HCT116 (cell line): ENCODE results near the gene THRA. TPM values are rescaled to one million over a fixed set of nuclear protein-coding genes. Genes with fewer than 3 reads are reported as not detected.

Experiments used
- ATAC-seq: fragments of 200-7000 bp; cut with Tn5 transposase; 2 replicates; pipeline ENCODE4 v1.9.1; 2020; ENCODE audit warnings: mild to moderate bottlenecking, moderate library complexity
- BruUV-seq: library from RNA; stranded (reverse); fragments of 400-500 nt; replicated peaks from 2 replicates; lab custom pipeline; 2021; lab: Mats Ljungman, UMichigan
- CTCF ChIA-PET: fragments of 300-600 bp; sonication (Branson Sonifier 250); formaldehyde crosslinking; loops from one replicate; lab custom pipeline; 2021; ENCODE audit warnings: antibody characterized with exemption; lab: Charles Lee
- POLR2A ChIA-PET: fragments of 300-600, 350-600 bp; sonication (Branson Sonifier 250); formaldehyde crosslinking; loops from one replicate; lab custom pipeline; 2021; ENCODE audit warnings: antibody characterized with exemption; lab: Charles Lee
- RAD21 ChIA-PET, 2 experiments: fragments of 300-600 bp; sonication (Branson Sonifier 250); formaldehyde crosslinking; loops; one replicate each; lab custom pipeline; 2023; ENCODE audit warnings: low total read pairs in 2 of 2; ENCODE audit not compliant: uncharacterized antibody in 2 of 2, unreplicated experiment in 2 of 2, low non-redundant PET in 1 of 2; lab: Charles Lee
- DNase-seq: peaks from one replicate; pipeline ENCODE4 v3.0.0-alpha.2; 2010; ENCODE audit warnings: low read depth, low spot score
- H2AFZ ChIP-seq: fragments of 200-600 bp; shearing (Covaris generic), sonication (generic); 2 replicates; pipeline ENCODE4 v1.6.1; 2017; ENCODE audit warnings: low read depth, mixed run types, mixed read lengths, antibody characterized with exemption, low read length; ENCODE audit not compliant: poor library complexity, severe bottlenecking
- H3K27ac ChIP-seq: 2 replicates; pipeline ENCODE4 v1.5.1; 2012; ENCODE audit warnings: low read depth, low read length
- H3K27me3 ChIP-seq: fragments of 200-600 bp; sonication (generic); 2 replicates; pipeline ENCODE4 v1.6.1; 2016; ENCODE audit warnings: mixed run types, low read length, mixed read lengths; ENCODE audit not compliant: insufficient read depth
- H3K36me3 ChIP-seq, 2 experiments: fragments of 200-500 bp in 1 of 2; fragments of 200-600 bp in 1 of 2; sonication (Bioruptor generic) in 1 of 2; sonication (generic) in 1 of 2; 2 replicates each; pipeline versions ENCODE4 v1.5.1 to v1.6.1; 2014 to 2016; ENCODE audit warnings: low read length in 2 of 2, inconsistent platforms in 1 of 2, mixed read lengths in 1 of 2, mixed run types in 1 of 2; ENCODE audit not compliant: insufficient read depth in 2 of 2, control insufficient read depth in 1 of 2
- H3K4me1 ChIP-seq, 2 experiments: fragments of 200-600 bp in 1 of 2; sonication (generic) in 1 of 2; 2 replicates each; pipeline versions ENCODE4 v1.5.1 to v1.6.1; 2012 to 2017; ENCODE audit warnings: low read length in 2 of 2, inconsistent platforms in 1 of 2, mild to moderate bottlenecking in 1 of 2, mixed read lengths in 1 of 2, mixed run types in 1 of 2, moderate library complexity in 1 of 2; ENCODE audit not compliant: insufficient read depth in 2 of 2, control insufficient read depth in 1 of 2
- H3K4me2 ChIP-seq: fragments of 200-600 bp; sonication (generic); 2 replicates; pipeline ENCODE4 v1.6.1; 2017; ENCODE audit warnings: mixed run types, low read length, mixed read lengths
- H3K4me3 ChIP-seq, 2 experiments: fragments of 200-600 bp in 1 of 2; sonication (generic) in 1 of 2; replicated peaks in 1 of 2; 2 replicates each; pipeline ENCODE4 v1.5.1; 2011 to 2016; ENCODE audit warnings: low read length in 2 of 2, control low read depth in 1 of 2, low read depth in 1 of 2, mild to moderate bottlenecking in 1 of 2, mixed read lengths in 1 of 2, mixed run types in 1 of 2
- H3K79me2 ChIP-seq: fragments of 200-600 bp; sonication (generic); 2 replicates; pipeline ENCODE4 v1.6.1; 2017; ENCODE audit warnings: mild to moderate bottlenecking, mixed run types, low read length, moderate library complexity, mixed read lengths; ENCODE audit not compliant: insufficient read depth
- H3K9ac ChIP-seq: fragments of 200-600 bp; sonication (generic); 2 replicates; pipeline ENCODE4 v1.6.1; 2016; ENCODE audit warnings: low read length, mixed read lengths
- H3K9me2 ChIP-seq: fragments of 200-600 bp; sonication (generic), shearing (Covaris generic); 2 replicates; pipeline ENCODE4 v1.6.1; 2017; ENCODE audit warnings: mixed run types, mild to moderate bottlenecking, moderate library complexity; ENCODE audit not compliant: insufficient read depth
- H3K9me3 ChIP-seq, 2 experiments: fragments of 200-500 bp in 1 of 2; fragments of 200-600 bp in 1 of 2; sonication (Bioruptor generic) in 1 of 2; sonication (generic) in 1 of 2; 2 replicates each; pipeline ENCODE4 v1.6.1; 2014 to 2017; ENCODE audit warnings: low read length in 2 of 2, mixed read lengths in 2 of 2, inconsistent platforms in 1 of 2, low read depth in 1 of 2, mild to moderate bottlenecking in 1 of 2, mixed run types in 1 of 2, moderate library complexity in 1 of 2; ENCODE audit not compliant: control insufficient read depth in 1 of 2, insufficient read depth in 1 of 2
- H4K20me1 ChIP-seq: fragments of 200-600 bp; sonication (generic), shearing (Covaris generic); 2 replicates; pipeline ENCODE4 v1.6.1; 2017; ENCODE audit warnings: mixed run types, mild to moderate bottlenecking, moderate library complexity; ENCODE audit not compliant: insufficient read depth
- CBX3 ChIP-seq: IDR thresholded peaks from 2 replicates; pipeline ENCODE4 v1.6.1; 2012; ENCODE audit warnings: low read depth
- CTCF ChIP-seq, 3 experiments: fragments of 200-600 bp in 1 of 3; sonication (generic) in 1 of 3; IDR thresholded peaks in 2 of 3; conservative IDR thresholded peaks in 1 of 3; 2 replicates each; pipeline ENCODE4 v1.5.1; 2012 to 2017; ENCODE audit warnings: low read depth in 2 of 3, low read length in 2 of 3, antibody characterized with exemption in 1 of 3, borderline replicate concordance in 1 of 3, control low read depth in 1 of 3, mild to moderate bottlenecking in 1 of 3, mixed read lengths in 1 of 3, mixed run types in 1 of 3, moderate library complexity in 1 of 3; ENCODE audit not compliant: insufficient read depth in 1 of 3
- ELF1 ChIP-seq: IDR thresholded peaks from 2 replicates; pipeline ENCODE4 v1.6.1; 2012; ENCODE audit warnings: low read depth, borderline replicate concordance
- EZH2phosphoT487 ChIP-seq: fragments of 200-600 bp; IDR thresholded peaks from 2 replicates; pipeline ENCODE4 v1.6.1; 2018; ENCODE audit warnings: antibody characterized with exemption, borderline replicate concordance
- FOSL1 ChIP-seq: IDR thresholded peaks from 2 replicates; pipeline ENCODE4 v1.6.1; 2012; ENCODE audit warnings: low read depth
- MAX ChIP-seq: IDR thresholded peaks from 2 replicates; pipeline ENCODE4 v1.6.1; 2012
- POLR2A ChIP-seq: IDR thresholded peaks from 2 replicates; pipeline ENCODE4 v1.7.0; 2011; ENCODE audit warnings: borderline replicate concordance; ENCODE audit not compliant: insufficient read depth, insufficient read length; ENCODE audit errors: extremely low read depth
- POLR2AphosphoS5 ChIP-seq: IDR thresholded peaks from 2 replicates; pipeline ENCODE4 v1.6.1; 2011; ENCODE audit warnings: mild to moderate bottlenecking, low read depth, low read length, moderate library complexity
- RAD21 ChIP-seq: IDR thresholded peaks from 2 replicates; pipeline ENCODE4 v1.6.1; 2012; ENCODE audit warnings: low read depth, mild to moderate bottlenecking
- REST ChIP-seq: IDR thresholded peaks from 2 replicates; pipeline ENCODE4 v1.6.1; 2012; ENCODE audit warnings: low read depth
- SP1 ChIP-seq: IDR thresholded peaks from 2 replicates; pipeline ENCODE4 v1.6.1; 2012; ENCODE audit warnings: low read depth
- SRF ChIP-seq: IDR thresholded peaks from 2 replicates; pipeline ENCODE4 v1.6.1; 2012; ENCODE audit warnings: low read depth
- TCF7L2 ChIP-seq: IDR thresholded peaks from 2 replicates; pipeline ENCODE4 v1.7.0; 2011; ENCODE audit warnings: borderline replicate concordance, inconsistent platforms; ENCODE audit not compliant: insufficient read depth, insufficient read length; ENCODE audit errors: extremely low read depth
- YY1 ChIP-seq: IDR thresholded peaks from 2 replicates; pipeline ENCODE4 v1.6.1; 2011; ENCODE audit warnings: low read length, low read depth, moderate library complexity, mild to moderate bottlenecking; ENCODE audit not compliant: insufficient replicate concordance; ENCODE audit errors: extremely low read depth
- ZNF274 ChIP-seq: fragments of 200-500 bp; sonication (Bioruptor generic); IDR thresholded peaks from 2 replicates; pipeline ENCODE4 v1.6.1; 2014; ENCODE audit warnings: mild to moderate bottlenecking, low read depth, low read length, inconsistent platforms
- intact Hi-C: fragments of 100-400 bp; cut with micrococcal nuclease; formaldehyde crosslinking; loops from 2 replicates; pipeline ENCODE4 v1.10.0; 2022
- total RNA-seq: library from RNA; stranded (reverse); gene quantifications from one replicate; pipeline ENCODE4 v1.2.1, GENCODE V29; 2021; ENCODE audit not compliant: unreplicated experiment

The THRA gene
- total RNA-seq, 1 experiment from 2014 or later: 23.3 TPM

GRCh38 chr17:40023590-40024292 lies 39.0 kb upstream of the THRA start (continued):
- TF ChIP-seq POLR2AphosphoS5: no peak
- no peak for TF ChIP-seq SP1
- TF ChIP-seq FOSL1: no peak

- ATAC-seq: no peak
- no peak overlapping the region for H3K4me2 ChIP-seq
- no peaks in the 10 kb centered on the region for H3K9me3 ChIP-seq
- H3K9ac ChIP-seq: no peak overlapping the region
- no peak overlapping the region for H3K27ac ChIP-seq
- H3K9me2 ChIP-seq: no peaks in the 10 kb centered on the region
- no peaks in the 10 kb centered on the region for H3K27me3 ChIP-seq
- TF ChIP-seq CBX3: no peak
- TF ChIP-seq SRF: no peak
- TF ChIP-seq REST: no peak
- TF ChIP-seq POLR2A: no peak
- no peak for TF ChIP-seq YY1
- TF ChIP-seq MAX: no peak
- TF ChIP-seq POLR2AphosphoS5: no peak
- no peak for TF ChIP-seq ZNF274
- TF ChIP-seq EZH2phosphoT487: no peak
- no peak for TF ChIP-seq CTCF (IDR thresholded peaks at IDR 0.05 in 2 of 3, conservative IDR thresholded peaks at IDR 0.05 in 1 of 3; ENCODE audit: borderline replicate concordance in 1 of 3, insufficient read depth in 1 of 3, low read depth in 2 of 3, low read length in 2 of 3)
- no peak for TF ChIP-seq RAD21
- TF ChIP-seq FOSL1: no peak
- TF ChIP-seq ELF1: no peak
- TF ChIP-seq TCF7L2: no peak
- TF ChIP-seq, all 23 proteins: peak for 0
- RAD21 ChIA-PET: no interaction called here
- Histone ChIP-seq H3K36me3 (peaks cover 15 to 44% of the 10 kb centered on the region in 2 experiments; a peak in 3 of 4 replicates), H4K20me1 (no peaks in the 10 kb centered on the region), H3K79me2 (no peaks in the 10 kb centered on the region), H3K4me3 (no peak overlapping the region), H2AFZ (no peak overlapping the region), H3K4me1 (peaks cover 2 to 22% of the 10 kb centered on the region in 2 experiments; a peak in 2 of 4 replicates)
- no TSS peak for BruUV-seq
- intact Hi-C loops: loop anchor here (5.0 kb wide), 1 partner anchor 62 kb away; no protein-coding TSS in a partner anchor
- POLR2A ChIA-PET: interaction anchor here (1.3 to 1.4 kb wide), 2 partner anchors 9 to 81 kb away, joined by 3 read pairs; partner anchors contain the start of gene CSF3
- CTCF ChIA-PET: interaction anchor here (1.0 kb wide), 1 partner anchor 10 kb away, joined by 3 read pairs; no protein-coding TSS in a partner anchor
- no peak for DNase-seq
These were observed 37.9 kb upstream of the THRA start for GRCh38 chr17:40024901-40025300.
